Skeletal muscle satellite cell (primary cell): Measurements from ENCODE around the gene ACBD6. TPM values are rescaled to one million over a fixed set of nuclear protein-coding genes. Genes with fewer than 3 reads are reported as not detected.
"Not testable (repeated sequence)": the region's sequence is repeated elsewhere in the genome, so short reads cannot be mapped to it uniquely, and the experiment has no call there.

ENCODE experiments used
- H3K27me3 ChIP-seq: 2 replicates; pipeline ENCODE4 v1.7.0; 2013; ENCODE audit warnings: low read length; ENCODE audit not compliant: control insufficient read depth, insufficient read depth
- H3K36me3 ChIP-seq: 2 replicates; pipeline ENCODE4 v1.7.0; 2013; ENCODE audit warnings: mild to moderate bottlenecking, control low read depth, low read length; ENCODE audit not compliant: insufficient read depth
- H3K4me1 ChIP-seq: 2 replicates; pipeline ENCODE4 v1.7.0; 2013; ENCODE audit warnings: low read length; ENCODE audit not compliant: control insufficient read depth, insufficient read depth
- H3K4me2 ChIP-seq: 2 replicates; pipeline ENCODE4 v1.7.0; 2013; ENCODE audit warnings: mild to moderate bottlenecking, low read length
- H3K4me3 ChIP-seq: 2 replicates; pipeline ENCODE4 v1.7.0; 2013; ENCODE audit warnings: low read length
- H3K9ac ChIP-seq: 2 replicates; pipeline ENCODE4 v1.7.0; 2013; ENCODE audit warnings: mild to moderate bottlenecking, low read depth, low read length, moderate library complexity
- H3K9me3 ChIP-seq: replicated peaks from 2 replicates; pipeline ENCODE4 v1.7.0; 2013; ENCODE audit warnings: mild to moderate bottlenecking, control low read depth, low read length
- total RNA-seq: library from RNA; depleted of rRNA; stranded (reverse); fragments of >200 nt; gene quantifications from 2 replicates; pipeline ENCODE4 v1.2.3, GENCODE V29; 2012; rRNA removed

Gene ACBD6
- total RNA-seq: 51.2 and 56.8 TPM in 2 replicates

GRCh38 chr1:180502361-180503279 lies at the start of gene ACBD6:
ACBD6 (minus strand) TSS chr1:180502577; CDS start chr1:180502266, 311 bp downstream.
- Histone ChIP-seq H3K4me2 (peak within 1 kb of the TSS; percentile 90), H3K9ac (peak within 1 kb of the TSS; percentile 92), H3K36me3 (peaks cover 9% of the 10 kb centered on the region), H3K27me3 (no peaks in the 10 kb centered on the region), H3K4me1 (peaks cover 20% of the 10 kb centered on the region), H3K9me3 (no peaks in the 10 kb centered on the region), H3K4me3 (peak within 1 kb of the TSS; percentile 96)

- Histone ChIP-seq H3K36me3 (no peaks in the 10 kb centered on the region), H3K9ac (no peak overlapping the region), H3K4me2 (no peak overlapping the region), H3K27me3 (no peaks in the 10 kb centered on the region), H3K4me3 (no peak overlapping the region), H3K9me3 (no peaks in the 10 kb centered on the region), H3K4me1 (no peaks in the 10 kb centered on the region)
Measured at GRCh38 chr1:180551997-180552396, 49.6 kb upstream of the ACBD6 start.

GRCh38 chr1:180550241-180550640 lies 47.9 kb upstream of the ACBD6 start:
- Histone ChIP-seq H3K36me3 (no peaks in the 10 kb centered on the region), H3K4me2 (no peak overlapping the region), H3K9ac (no peak overlapping the region), H3K4me3 (no peak overlapping the region), H3K27me3 (no peaks in the 10 kb centered on the region), H3K9me3 (no peaks in the 10 kb centered on the region), H3K4me1 (no peaks in the 10 kb centered on the region)

GRCh38 chr1:180549770-180550169 lies 47.4 kb upstream of the ACBD6 start:
- not testable (repeated sequence) for H3K27me3 ChIP-seq, H3K9ac ChIP-seq, H3K4me1 ChIP-seq, H3K4me2 ChIP-seq, H3K4me3 ChIP-seq, H3K36me3 ChIP-seq, H3K9me3 ChIP-seq

- H3K27me3 ChIP-seq: no peaks in the 10 kb centered on the region
- H3K4me1 ChIP-seq: no peaks in the 10 kb centered on the region
- H3K36me3 ChIP-seq: no peaks in the 10 kb centered on the region
- no peak overlapping the region for H3K9ac ChIP-seq
- H3K4me3 ChIP-seq: no peak overlapping the region
- H3K4me2 ChIP-seq: no peak overlapping the region
- no peaks in the 10 kb centered on the region for H3K9me3 ChIP-seq
Measured at GRCh38 chr1:180548686-180549317, 46.4 kb upstream of the ACBD6 start.

GRCh38 chr1:180545991-180546390 lies 43.6 kb upstream of the ACBD6 start:
- Histone ChIP-seq H3K4me2 (no peak overlapping the region), H3K27me3 (no peaks in the 10 kb centered on the region), H3K36me3 (no peaks in the 10 kb centered on the region), H3K9ac (no peak overlapping the region), H3K4me1 (peaks cover 22% of the 10 kb centered on the region), H3K9me3 (no peaks in the 10 kb centered on the region), H3K4me3 (no peak overlapping the region)

GRCh38 chr1:180544050-180544449 lies 41.7 kb upstream of the ACBD6 start:
- H3K4me2 ChIP-seq: no peak overlapping the region
- H3K4me3 ChIP-seq: no peak overlapping the region
- no peaks in the 10 kb centered on the region for H3K9me3 ChIP-seq
- peaks cover 31% of the 10 kb centered on the region for H3K4me1 ChIP-seq
- no peaks in the 10 kb centered on the region for H3K36me3 ChIP-seq
- no peaks in the 10 kb centered on the region for H3K27me3 ChIP-seq
- no peak overlapping the region for H3K9ac ChIP-seq

- peaks cover 31% of the 10 kb centered on the region for H3K4me1 ChIP-seq
Measured at GRCh38 chr1:180542838-180543145, 40.4 kb upstream of the ACBD6 start.

GRCh38 chr1:180542113-180542837 lies 39.9 kb upstream of the ACBD6 start:
- Histone ChIP-seq H3K4me2 (peak overlapping the region; percentile 23), H3K4me1 (peaks cover 31% of the 10 kb centered on the region), H3K27me3 (no peaks in the 10 kb centered on the region), H3K9me3 (no peaks in the 10 kb centered on the region), H3K36me3 (no peaks in the 10 kb centered on the region), H3K9ac (peak overlapping the region; percentile 37), H3K4me3 (no peak overlapping the region)

More at GRCh38 chr1:180542838-180543145, 40.4 kb upstream of the ACBD6 start:
- Histone ChIP-seq H3K36me3 (no peaks in the 10 kb centered on the region), H3K4me3 (no peak overlapping the region), H3K4me2 (peak overlapping the region; percentile 12), H3K27me3 (no peaks in the 10 kb centered on the region), H3K9me3 (no peaks in the 10 kb centered on the region), H3K9ac (peak overlapping the region; percentile 37)

- Histone ChIP-seq H3K9ac (no peak overlapping the region), H3K9me3 (no peaks in the 10 kb centered on the region), H3K4me1 (peaks cover 31% of the 10 kb centered on the region)
Measured at GRCh38 chr1:180540697-180541594, 38.6 kb upstream of the ACBD6 start.

GRCh38 chr1:180539136-180539535 lies 36.8 kb upstream of the ACBD6 start:
- H3K27me3 ChIP-seq: peaks cover 8% of the 10 kb centered on the region
- peaks cover 31% of the 10 kb centered on the region for H3K4me1 ChIP-seq
- no peak overlapping the region for H3K4me3 ChIP-seq
- H3K9me3 ChIP-seq: no peaks in the 10 kb centered on the region
- no peaks in the 10 kb centered on the region for H3K36me3 ChIP-seq
- no peak overlapping the region for H3K9ac ChIP-seq
- no peak overlapping the region for H3K4me2 ChIP-seq

More at GRCh38 chr1:180540697-180541594, 38.6 kb upstream of the ACBD6 start:
- Histone ChIP-seq H3K36me3 (no peaks in the 10 kb centered on the region), H3K27me3 (peaks cover 8% of the 10 kb centered on the region), H3K4me2 (peak overlapping the region; percentile 33), H3K4me3 (no peak overlapping the region)
